GM15510 (cell line): ENCODE data around the gene CPA5.

Experiments
- POLR2A ChIP-seq: IDR thresholded peaks from 3 replicates; pipeline ENCODE4 v1.6.1; 2011; ENCODE audit warnings: borderline replicate concordance; ENCODE audit not compliant: insufficient read length; ENCODE audit errors: extremely low read depth

CPA5 gene

DNA sequence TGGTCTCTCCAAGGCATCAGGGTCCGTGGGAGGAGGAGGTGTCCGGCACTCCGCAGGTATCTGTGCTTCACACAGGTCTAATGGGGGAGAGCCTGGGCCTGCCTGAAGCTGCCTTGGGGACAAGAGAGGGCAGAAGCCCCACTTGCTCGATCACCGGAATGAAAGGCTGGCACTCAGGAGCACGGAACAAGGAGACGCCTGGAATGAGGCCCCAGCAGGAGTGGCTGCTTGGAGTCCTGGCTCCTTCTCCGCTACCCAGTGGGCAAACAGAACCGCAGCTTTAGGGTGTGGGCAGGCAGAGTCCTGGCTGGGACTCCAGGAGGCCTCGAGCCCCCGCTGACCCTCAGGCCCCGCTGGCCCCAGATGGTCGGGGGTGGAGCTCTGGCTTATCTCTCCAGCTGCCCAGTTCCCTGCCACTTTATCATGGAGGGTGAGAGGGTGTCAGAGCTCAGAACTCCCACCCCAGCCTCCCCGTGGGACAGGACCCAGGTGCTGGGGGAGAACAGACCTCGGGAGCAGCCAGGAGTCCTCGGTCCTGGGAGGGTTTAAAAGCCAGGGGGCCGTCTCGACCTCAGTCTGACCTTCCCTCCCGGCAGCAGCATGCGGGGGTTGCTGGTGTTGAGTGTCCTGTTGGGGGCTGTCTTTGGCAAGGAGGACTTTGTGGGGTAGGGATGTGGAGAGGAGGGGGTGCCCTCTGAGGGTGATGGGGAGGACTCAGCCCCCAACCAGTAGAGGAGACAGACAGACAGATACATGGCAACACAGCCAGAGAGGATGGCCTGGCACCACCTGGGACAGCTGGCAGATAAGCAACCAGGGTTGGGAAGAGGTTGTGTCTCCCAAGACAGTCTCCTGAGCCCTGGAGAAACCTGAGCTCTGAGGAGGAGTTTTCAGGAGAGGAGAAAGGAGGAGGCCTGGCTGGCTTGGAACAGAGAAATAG lies 35.6 kb downstream of the CPA5 start, which contains the start of gene CPA1:
Gene CPA1 (plus strand): TSS at position 574 of the 940 bp plus-strand sequence. CDS start 27 bp downstream, at position 601.
- TF ChIP-seq POLR2A: no peak

GRCh38 chr7:130380861-130381455 lies 36.3 kb downstream of the CPA5 start:
- no peak for TF ChIP-seq POLR2A

DNA sequence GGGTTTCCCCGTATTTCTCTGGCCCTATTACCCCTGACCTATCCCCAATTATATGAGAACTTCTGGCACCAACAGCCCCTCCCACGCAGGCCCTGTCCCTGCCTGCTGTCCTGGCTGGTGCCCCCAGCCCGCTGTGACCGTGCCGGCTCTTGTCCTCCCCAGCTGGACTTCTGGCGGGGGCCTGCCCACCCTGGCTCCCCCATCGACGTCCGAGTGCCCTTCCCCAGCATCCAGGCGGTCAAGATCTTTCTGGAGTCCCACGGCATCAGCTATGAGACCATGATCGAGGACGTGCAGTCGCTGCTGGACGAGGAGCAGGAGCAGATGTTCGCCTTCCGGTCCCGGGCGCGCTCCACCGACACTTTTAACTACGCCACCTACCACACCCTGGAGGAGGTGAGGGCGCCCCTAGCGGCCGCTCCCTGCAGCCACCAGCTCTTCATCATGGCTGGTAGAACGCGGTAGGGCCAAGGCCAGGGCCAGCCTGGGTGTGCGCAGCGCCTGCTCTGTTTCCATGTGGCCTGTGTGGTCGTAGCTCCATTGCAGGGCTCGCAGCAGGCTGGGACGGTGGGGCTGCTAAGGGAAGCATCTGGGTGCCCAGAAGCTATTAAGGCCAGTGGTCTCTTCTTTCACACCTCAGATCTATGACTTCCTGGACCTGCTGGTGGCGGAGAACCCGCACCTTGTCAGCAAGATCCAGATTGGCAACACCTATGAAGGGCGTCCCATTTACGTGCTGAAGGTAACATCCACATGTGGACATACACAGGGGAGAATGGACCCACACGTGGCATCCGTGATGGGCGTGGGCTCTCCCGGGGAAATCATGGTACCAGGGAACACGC lies 37.1 kb downstream of the CPA5 start:
- TF ChIP-seq POLR2A: no peak

- TF ChIP-seq POLR2A: no peak
These were observed 38.8 kb downstream of the CPA5 start for GRCh38 chr7:130383187-130383980.

GRCh38 chr7:130384371-130384801 lies 39.8 kb downstream of the CPA5 start:
- no peak for TF ChIP-seq POLR2A

DNA sequence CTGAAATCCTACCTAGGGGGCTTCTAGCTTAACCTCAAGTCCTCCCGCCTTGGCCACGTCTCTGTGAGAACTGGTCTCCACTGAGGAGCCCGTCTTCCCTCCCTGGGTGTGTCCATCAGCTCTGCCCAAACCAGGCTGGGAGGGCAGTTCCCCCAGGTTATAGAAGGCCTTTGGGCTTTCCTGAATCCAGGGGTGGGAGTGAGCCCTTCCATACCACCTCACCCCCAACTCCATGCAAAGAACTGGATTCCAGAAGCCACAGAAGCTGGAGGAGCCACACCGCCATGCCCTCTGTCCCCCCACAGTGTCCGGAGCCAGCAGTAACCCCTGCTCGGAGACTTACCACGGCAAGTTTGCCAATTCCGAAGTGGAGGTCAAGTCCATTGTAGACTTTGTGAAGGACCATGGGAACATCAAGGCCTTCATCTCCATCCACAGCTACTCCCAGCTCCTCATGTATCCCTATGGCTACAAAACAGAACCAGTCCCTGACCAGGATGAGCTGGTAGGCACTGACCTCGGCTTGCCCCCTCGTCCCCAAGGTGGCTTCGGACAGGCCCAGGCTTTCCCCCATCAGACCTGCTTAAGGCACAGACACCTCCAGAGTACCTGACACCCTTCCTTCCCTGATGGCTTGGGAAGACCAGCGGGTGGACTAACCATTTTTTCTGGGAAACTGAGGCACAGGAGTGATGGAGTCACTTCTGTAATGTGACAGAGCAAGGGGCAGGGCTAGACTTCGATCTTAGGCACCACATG lies 40.4 kb downstream of the CPA5 start:
- no peak for TF ChIP-seq POLR2A

DNA sequence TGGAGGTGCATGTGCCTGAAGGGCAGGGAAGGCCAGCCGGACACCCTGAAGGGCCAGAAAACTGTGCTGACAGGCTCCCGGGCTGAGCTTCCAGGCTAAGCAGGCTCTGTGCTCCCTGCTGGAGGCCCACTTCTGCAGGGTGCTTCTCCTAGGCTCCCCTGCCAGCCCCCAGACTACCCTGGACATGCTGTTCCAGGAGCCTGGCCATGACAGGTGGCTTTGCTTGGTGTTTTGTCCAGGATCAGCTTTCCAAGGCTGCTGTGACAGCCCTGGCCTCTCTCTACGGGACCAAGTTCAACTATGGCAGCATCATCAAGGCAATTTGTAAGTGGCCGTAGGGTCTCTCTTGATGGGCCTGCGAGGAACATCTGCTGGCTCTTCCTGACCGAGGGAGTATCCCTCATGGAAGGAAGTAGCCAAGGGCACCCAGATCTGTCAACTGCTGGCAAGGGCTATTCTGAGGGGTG lies 41.0 kb downstream of the CPA5 start:
- TF ChIP-seq POLR2A: no peak

GRCh38 chr7:130386876-130387275 lies 42.3 kb downstream of the CPA5 start:
- no peak for TF ChIP-seq POLR2A

DNA sequence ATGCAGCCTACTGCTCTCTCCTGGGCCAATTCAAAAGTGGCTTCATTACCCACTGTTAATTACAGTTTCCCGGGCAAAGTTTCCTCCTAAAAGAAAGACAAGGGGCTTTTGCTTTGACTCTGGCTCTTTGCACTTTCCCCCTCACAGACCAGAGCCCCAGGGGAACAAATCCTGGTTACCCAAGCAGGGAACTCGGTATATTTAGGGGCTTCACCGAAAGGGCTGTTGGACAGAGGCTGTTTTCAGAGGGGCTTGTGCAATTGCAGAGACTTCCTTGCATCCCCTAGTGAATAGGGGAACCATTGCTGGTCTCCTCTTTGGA lies 42.7 kb downstream of the CPA5 start:
- no peak for TF ChIP-seq POLR2A

GRCh38 chr7:130387628-130388403 lies 43.2 kb downstream of the CPA5 start:
- no peak for TF ChIP-seq POLR2A

DNA sequence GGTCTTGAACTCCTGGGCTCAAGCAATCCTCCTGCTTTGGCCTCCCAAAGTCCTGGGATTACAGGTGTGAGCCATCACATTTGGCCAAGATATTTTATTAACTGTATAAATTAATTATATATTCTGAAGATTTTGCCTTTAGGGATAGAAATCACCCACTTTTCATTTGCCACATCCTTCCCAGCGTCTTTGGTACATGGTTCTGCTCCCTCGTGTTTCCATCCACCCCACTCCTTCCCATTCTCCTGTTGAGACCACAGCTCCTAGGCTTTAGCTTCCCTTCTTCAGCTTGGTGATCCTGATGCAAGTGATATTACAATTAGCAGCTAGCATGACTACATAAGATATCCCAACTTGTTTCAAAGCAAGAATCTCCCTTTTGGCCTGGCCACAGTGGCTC lies 44.1 kb downstream of the CPA5 start:
- no peak for TF ChIP-seq POLR2A

DNA sequence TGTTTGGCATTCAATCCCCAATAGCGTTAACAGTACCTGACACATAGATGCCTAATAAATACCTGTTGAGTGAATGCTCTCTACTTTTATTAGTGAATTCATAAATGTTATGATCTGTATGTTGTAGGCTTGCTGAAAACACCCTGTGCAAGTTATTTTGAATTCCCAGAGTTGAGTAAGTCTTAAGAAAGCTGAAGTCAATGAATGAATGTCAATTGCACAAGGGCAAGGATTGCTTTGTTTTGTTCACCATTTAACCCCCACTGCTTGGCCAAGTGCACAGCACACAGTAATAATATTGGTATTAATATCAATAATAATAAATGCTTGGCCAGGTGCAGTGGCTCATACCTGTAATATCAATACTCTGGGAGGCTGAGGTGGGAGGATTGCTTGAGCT lies 45.9 kb downstream of the CPA5 start:
- no peak for TF ChIP-seq POLR2A

DNA sequence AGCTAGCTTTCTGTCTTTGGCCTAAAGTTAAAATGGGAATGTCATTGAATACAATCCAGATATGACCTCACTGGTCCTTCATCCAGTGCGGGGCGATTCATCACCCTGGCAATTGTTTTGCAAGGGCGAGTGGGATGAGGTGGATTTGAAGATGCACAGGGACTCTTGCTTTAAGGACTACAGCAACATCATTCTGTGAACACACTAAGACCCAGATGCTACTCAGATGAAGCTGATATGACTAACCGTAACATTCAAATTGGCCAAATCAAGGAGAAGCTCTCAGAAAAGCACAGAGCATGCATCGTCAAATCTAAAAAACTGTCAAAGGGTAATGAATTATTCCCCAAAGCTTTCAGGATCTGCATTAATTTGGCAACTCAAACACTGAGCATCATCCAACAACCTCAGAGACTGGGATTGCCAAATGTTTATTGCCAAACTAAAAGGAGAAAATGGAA lies 48.5 kb downstream of the CPA5 start:
- TF ChIP-seq POLR2A: no peak
